ENCODE data around the gene ADAMTS19.
"Not testable (repeated sequence)": the region's sequence is repeated elsewhere in the genome, so short reads cannot be mapped to it uniquely, and the experiment has no call there.

ADAMTS19 gene

DNA sequence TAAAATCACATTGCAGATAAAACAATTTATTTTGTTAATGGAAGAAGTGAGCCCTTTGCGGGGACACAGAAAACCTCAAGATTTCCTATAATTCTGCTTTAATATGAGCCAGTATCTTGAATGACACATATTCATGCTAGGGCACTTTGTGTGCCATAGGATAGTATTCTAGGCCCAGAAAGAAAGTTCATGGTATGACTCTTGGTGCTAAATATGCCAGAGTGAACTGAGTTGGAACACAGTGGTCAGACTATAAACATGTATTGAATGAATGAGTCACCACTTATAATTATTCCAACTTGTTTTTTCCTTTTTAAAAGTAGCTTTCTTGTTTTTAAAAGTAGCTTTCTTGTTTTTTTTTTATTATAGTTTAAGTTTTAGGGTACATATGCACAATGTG, 46.0 kb downstream of the ADAMTS19 start:
- Mint-ChIP-seq H3K4me1 (ENCODE audit: low read depth) (no peaks in the 10 kb centered on the region), H3K9me3 (no peaks in the 10 kb centered on the region), H3K27me3 (no peaks in the 10 kb centered on the region), H3K36me3 (ENCODE audit: low read depth) (no peaks in the 10 kb centered on the region), H3K27ac (no peak overlapping the region), H3K4me3 (no peak overlapping the region)
- no peak for DNase-seq

DNA sequence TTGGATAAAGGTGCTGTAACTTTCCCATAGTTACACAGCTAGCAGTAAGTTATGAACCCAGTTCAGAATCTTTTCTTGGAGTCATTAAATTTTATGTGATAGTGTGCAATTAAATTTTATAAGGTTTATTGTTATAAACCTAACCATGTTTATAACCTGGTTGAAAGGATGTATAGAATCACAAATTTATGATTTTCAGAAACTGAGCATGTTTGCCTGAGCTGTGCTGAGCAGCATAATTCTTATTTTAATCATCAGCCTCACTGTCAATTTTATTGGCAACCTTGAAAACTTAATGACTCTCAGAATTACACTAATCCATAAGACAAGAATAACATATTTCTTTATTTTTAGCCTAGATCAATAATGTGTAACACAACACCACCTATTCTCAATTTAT, 46.9 kb downstream of the ADAMTS19 start:
- Mint-ChIP-seq H3K27ac (no peak overlapping the region), H3K4me3 (no peak overlapping the region), H3K4me1 (ENCODE audit: low read depth) (no peaks in the 10 kb centered on the region), H3K36me3 (ENCODE audit: low read depth) (no peaks in the 10 kb centered on the region), H3K9me3 (no peaks in the 10 kb centered on the region), H3K27me3 (no peaks in the 10 kb centered on the region)
- DNase-seq, result no peak

DNA sequence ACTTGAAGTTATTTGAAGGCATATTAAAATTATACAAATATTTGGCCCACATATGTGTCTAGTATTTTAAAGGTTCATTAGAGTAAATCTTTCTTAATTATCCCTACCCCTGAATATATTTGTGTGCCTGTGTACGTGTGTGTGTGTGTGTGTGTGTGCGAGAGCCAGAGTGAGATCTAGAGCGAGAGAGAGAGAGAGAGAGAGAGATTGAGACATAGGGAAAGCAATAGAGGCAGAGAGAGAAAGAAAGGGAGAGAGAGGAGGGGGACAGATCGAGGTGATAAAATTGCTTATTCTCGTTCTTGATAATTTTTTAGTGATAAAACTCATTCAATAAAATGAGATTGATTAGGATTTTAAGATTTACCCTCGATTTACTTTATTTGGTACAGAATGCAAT, 47.4 kb downstream of the ADAMTS19 start:
- Mint-ChIP-seq H3K27me3 (no peaks in the 10 kb centered on the region), H3K4me1 (ENCODE audit: low read depth) (no peaks in the 10 kb centered on the region), H3K36me3 (ENCODE audit: low read depth) (no peaks in the 10 kb centered on the region), H3K27ac (no peak overlapping the region), H3K4me3 (no peak overlapping the region), H3K9me3 (no peaks in the 10 kb centered on the region)
- no peak for DNase-seq

DNA sequence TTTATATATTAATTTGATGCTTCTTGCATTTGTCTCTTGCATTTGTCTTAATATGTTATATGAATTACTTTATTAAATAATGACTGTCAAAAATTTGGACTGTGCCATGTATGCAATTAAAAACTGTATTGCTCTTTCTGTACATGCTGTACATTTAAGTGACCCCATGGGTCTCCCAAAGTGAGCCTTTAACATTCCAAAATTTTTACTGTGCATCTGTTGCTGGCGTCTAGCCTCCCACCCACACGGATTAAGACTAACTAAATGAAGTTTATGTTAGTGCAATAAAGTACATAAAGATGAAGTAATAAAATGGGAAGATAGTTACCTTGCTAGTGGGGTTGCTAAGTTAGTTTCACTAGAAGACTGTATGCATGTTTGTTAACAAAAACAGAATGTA, 48.5 kb downstream of the ADAMTS19 start:
- Mint-ChIP-seq H3K27me3 (no peaks in the 10 kb centered on the region), H3K4me1 (ENCODE audit: low read depth) (no peaks in the 10 kb centered on the region), H3K9me3 (no peaks in the 10 kb centered on the region), H3K4me3 (no peak overlapping the region), H3K27ac (no peak overlapping the region), H3K36me3 (ENCODE audit: low read depth) (no peaks in the 10 kb centered on the region)
- no peak for DNase-seq

DNA sequence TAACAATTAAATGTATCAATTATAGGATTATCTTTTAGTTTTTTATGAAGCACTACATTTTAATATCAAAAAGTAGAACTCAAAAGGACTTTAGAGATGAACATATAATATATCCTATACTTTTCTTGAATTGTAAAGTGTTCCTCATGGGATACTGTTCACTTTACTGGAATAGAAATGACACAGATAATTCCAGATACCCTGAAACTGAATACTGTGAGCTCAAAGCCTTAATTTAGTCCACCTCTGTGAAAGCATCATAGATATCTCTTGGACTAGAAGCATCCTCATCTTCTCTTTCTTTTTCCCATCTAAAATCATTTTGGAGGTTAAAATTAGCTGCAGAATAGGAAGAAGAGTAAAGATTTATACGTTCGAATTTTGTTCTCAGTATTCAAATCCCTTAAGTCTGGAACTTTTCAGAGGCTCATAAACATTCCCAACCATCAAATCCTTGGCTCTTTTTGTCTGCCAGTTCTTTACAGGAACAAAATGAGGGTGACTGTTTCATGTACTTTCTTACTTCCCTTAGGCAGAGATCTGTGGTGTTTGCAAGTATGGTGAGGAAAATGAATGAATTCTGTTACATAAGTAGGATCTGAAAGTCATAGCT, 49.4 kb downstream of the ADAMTS19 start:
- no peak overlapping the region for H3K27ac Mint-ChIP-seq
- no peaks in the 10 kb centered on the region for H3K4me1 Mint-ChIP-seq (ENCODE audit: low read depth)

DNA sequence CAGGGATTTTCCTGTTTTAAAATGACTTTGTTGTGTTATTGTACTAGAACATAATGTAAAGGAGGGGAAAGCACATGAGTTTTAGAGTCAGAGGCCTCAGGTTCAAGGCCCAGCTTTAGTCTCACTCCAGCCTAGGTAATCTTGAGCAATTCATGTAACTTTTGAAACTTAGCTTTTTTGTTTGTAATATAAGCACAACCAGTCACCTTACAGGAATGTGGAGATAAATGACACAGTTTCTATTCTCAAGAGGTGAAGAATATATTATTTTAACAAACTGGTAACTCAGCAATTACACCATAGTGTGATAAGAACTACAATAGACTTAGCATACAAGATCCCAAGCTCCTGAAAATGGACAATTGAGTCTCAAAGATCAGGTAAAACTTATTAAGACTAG, 51.2 kb downstream of the ADAMTS19 start:
- DNase-seq, result no peak
- no peaks in the 10 kb centered on the region for H3K4me1 Mint-ChIP-seq (ENCODE audit: low read depth)

More for the DNA sequence above, 49.4 kb downstream of the ADAMTS19 start:
- no peaks in the 10 kb centered on the region for H3K9me3 Mint-ChIP-seq
- no peaks in the 10 kb centered on the region for H3K36me3 Mint-ChIP-seq (ENCODE audit: low read depth)
- no peak overlapping the region for H3K4me3 Mint-ChIP-seq
- DNase-seq, result no peak
- no peaks in the 10 kb centered on the region for H3K27me3 Mint-ChIP-seq

DNA sequence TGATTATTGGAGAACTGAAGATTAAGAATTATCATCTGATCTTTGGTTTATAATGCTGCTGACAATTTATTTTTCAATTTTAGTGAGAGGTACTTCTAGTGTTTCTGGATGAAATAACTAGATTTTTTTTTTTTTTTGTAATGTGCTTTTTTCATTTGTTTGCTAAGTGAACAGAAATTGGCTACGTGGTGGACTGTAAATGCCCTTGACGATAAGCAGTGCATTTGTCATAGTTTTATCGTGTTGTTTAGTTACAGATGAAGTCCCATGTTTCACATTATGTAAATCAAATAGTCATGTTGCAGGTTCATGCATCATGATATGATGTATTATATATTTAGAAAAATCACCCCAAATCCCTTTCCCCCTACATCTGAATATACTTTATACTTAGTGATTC, 81.0 kb downstream of the ADAMTS19 start:
- no peak for DNase-seq
- Mint-ChIP-seq H3K36me3 (ENCODE audit: low read depth) (no peaks in the 10 kb centered on the region), H3K27ac (no peak overlapping the region), H3K9me3 (peaks cover 2% of the 10 kb centered on the region), H3K4me1 (ENCODE audit: low read depth) (no peaks in the 10 kb centered on the region), H3K4me3 (no peak overlapping the region), H3K27me3 (no peaks in the 10 kb centered on the region)

More for the DNA sequence above, 51.2 kb downstream of the ADAMTS19 start:
- Mint-ChIP-seq H3K9me3 (peaks cover 4% of the 10 kb centered on the region), H3K4me3 (no peak overlapping the region), H3K36me3 (ENCODE audit: low read depth) (no peaks in the 10 kb centered on the region), H3K27ac (no peak overlapping the region), H3K27me3 (no peaks in the 10 kb centered on the region)

DNA sequence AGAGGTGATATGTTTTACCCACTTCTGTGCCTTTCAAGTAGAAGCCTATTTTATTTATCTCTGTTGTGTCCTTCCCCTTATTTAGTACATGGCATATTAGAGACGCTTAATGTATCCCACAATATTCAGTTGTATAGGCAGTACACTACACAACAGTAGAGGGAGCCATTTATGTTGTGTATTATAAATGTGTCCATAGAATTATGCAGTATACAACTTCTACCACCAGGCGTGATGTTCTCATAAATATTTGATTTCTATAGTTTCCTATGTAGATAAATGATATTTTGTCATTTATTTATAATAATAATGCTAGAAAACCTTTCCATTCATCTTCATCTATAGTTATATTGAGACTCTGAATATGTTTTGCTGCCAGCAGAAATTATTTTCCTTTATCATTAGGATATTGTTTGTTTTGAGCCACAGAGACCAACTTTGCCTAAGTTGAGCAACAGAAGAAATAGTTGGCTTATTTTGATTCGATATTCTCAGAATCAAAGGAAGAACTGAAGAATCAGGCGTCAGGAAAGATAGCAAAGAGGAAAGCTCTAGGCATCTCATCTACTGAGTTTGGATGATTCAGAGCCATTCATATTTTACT, 81.7 kb downstream of the ADAMTS19 start:
- Mint-ChIP-seq H3K27me3 (no peaks in the 10 kb centered on the region), H3K4me3 (no peak overlapping the region), H3K4me1 (ENCODE audit: low read depth) (no peaks in the 10 kb centered on the region), H3K36me3 (ENCODE audit: low read depth) (no peaks in the 10 kb centered on the region), H3K27ac (no peak overlapping the region), H3K9me3 (peaks cover 2% of the 10 kb centered on the region)
- DNase-seq, result no peak

DNA sequence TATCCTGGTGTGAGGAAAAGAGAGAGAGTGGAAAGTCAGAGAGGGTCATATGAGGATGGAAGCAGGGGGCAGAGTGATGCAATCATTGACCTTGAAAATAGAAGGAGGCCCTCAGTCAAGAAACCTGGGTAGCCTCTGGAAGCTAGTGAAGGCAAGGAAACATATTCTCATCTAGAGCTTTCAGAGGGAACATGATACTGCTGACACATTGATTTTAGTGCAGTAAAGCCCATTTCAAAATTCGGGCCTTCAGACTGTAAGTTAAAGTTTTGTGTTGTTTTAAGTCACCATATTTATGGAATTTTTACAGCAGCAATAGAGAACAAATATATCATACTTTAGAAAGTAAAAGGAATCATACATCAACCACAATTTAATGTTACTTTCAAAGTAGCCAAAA, 87.0 kb downstream of the ADAMTS19 start:
- Mint-ChIP-seq H3K27ac (no peak overlapping the region), H3K4me3 (no peak overlapping the region), H3K4me1 (ENCODE audit: low read depth) (no peaks in the 10 kb centered on the region), H3K27me3 (no peaks in the 10 kb centered on the region), H3K9me3 (peaks cover 5% of the 10 kb centered on the region), H3K36me3 (ENCODE audit: low read depth) (no peaks in the 10 kb centered on the region)
- no peak for DNase-seq

DNA sequence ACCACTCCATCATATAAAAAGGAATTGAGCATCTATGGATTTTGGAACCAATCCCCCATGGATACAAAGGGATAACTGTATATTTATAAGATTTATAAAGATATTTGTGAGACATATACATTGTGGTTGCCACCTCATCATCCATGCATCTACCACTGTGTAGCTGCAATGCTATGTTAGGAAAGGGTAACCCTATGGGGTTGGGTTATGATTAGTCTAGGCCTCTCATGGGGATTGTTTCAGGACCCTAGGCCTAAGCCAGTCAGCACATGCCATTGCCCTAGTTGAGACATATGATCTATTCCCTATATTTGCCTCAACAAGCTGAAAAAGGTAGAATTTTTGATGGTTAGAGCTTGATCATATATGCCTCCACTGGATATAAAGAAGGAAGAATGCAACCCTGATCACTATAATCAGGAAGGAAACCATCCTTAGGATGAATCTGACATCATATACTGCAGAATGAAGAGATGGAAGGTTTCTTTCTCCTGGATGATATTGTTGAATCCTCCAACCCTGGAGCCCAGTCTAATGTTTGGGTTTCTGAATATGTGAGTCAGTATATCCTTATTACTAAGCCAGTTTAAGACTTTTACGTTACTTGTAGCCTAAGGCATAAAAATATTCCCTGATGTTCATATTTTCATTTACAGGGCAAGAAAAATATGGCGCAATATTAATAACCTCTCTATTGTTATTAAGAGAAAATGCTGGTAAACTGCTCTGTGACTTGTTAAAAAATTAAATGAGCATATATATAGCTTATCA, 94.2 kb downstream of the ADAMTS19 start:
- Mint-ChIP-seq H3K4me1 (ENCODE audit: low read depth) (no peaks in the 10 kb centered on the region), H3K9me3 (no peaks in the 10 kb centered on the region), H3K27ac (no peak overlapping the region), H3K36me3 (ENCODE audit: low read depth) (no peaks in the 10 kb centered on the region), H3K27me3 (no peaks in the 10 kb centered on the region), H3K4me3 (no peak overlapping the region)
- DNase-seq, result no peak

DNA sequence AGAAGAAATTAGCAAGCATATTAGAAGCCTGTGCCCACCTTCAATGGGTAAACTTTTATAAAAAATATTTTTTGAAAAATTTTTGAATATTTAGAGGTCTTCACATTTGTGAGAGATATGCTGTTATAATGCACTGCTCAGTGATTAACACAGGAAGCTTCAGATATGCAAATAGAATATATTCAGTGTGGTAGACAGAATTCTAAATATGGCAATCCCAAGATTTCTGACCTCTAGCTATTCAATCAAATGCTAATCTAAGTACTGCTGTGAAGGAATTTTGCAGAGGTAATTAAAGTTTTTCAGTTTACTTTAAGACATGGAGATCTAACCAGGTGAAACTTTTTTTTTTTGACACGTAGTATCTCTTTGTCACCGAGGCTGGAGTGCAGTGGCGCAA, 103.5 kb downstream of the ADAMTS19 start:
- Mint-ChIP-seq H3K27ac (no peak overlapping the region), H3K27me3 (no peaks in the 10 kb centered on the region), H3K9me3 (no peaks in the 10 kb centered on the region), H3K36me3 (ENCODE audit: low read depth) (no peaks in the 10 kb centered on the region), H3K4me1 (ENCODE audit: low read depth) (no peaks in the 10 kb centered on the region), H3K4me3 (no peak overlapping the region)
- DNase-seq, result no peak

DNA sequence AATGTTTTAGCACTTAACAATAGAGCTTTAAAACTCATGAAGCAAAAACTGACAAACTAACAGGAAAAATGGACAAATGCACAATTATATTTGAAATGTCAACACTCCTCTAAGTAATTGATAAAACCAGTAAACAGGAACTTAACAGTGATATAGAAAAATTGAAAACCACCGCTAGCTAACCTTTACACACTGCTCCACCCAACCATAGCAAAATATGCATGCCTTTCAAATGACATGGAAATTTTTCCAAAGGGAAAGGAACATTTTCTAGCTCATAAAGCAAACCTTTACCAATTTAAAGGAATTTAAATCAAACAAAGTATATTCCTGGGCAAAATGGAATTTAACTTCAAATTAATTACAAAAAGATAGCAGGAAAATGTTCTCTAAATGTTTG, 109.2 kb downstream of the ADAMTS19 start:
- DNase-seq, result no peak
- Mint-ChIP-seq H3K9me3 (no peaks in the 10 kb centered on the region), H3K27ac (no peak overlapping the region), H3K27me3 (no peaks in the 10 kb centered on the region), H3K4me1 (ENCODE audit: low read depth) (no peaks in the 10 kb centered on the region), H3K36me3 (ENCODE audit: low read depth) (no peaks in the 10 kb centered on the region), H3K4me3 (no peak overlapping the region)

DNA sequence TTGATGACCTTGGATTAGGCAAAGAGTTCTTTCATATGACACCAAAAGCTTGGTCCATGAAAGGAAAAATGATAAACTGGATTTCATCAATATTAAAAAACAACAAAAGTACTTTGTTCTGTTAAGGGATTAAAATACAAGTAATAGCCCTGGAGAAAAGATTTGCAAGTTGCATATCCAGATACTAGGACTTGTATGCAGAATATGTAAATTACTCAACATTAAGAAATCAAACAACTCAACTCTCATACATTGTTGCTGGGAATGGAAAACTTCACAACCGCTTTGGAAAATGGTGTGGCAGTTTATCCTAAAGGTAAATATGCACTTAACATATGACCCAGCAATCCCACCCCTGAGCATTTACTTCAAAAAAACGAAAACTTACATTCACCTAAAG, 112.0 kb downstream of the ADAMTS19 start:
- H3K9me3 Mint-ChIP-seq, result no peaks in the 10 kb centered on the region
- no peaks in the 10 kb centered on the region for H3K36me3 Mint-ChIP-seq (ENCODE audit: low read depth)
- no peaks in the 10 kb centered on the region for H3K4me1 Mint-ChIP-seq (ENCODE audit: low read depth)
- DNase-seq, result no peak
- H3K4me3 Mint-ChIP-seq, result no peak overlapping the region
- no peaks in the 10 kb centered on the region for H3K27me3 Mint-ChIP-seq
- no peak overlapping the region for H3K27ac Mint-ChIP-seq

DNA sequence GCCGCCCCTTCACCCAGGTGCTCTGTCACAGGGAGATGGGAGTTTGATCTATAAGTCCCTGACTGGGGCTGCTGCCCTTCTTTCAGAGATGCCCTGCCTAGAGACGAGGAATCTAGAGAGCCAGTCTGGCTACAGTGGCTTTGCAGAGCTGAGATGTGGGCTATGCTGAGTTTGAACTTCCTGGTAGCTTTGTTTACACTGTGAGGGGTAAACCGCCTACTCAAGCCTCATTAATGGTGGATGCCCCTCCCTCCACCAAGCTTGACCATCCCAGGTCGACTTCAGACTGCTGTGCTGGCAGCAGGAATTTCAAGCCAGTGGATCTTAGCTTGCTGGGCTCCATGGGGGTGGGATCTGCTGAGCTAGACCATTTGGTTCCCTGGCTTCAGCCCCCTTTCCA, 124.4 kb downstream of the ADAMTS19 start:
- DNase-seq; H3K27me3 Mint-ChIP-seq; H3K9me3 Mint-ChIP-seq; H3K27ac Mint-ChIP-seq; H3K4me3 Mint-ChIP-seq; H3K36me3 Mint-ChIP-seq (ENCODE audit: low read depth); H3K4me1 Mint-ChIP-seq (ENCODE audit: low read depth): not testable (repeated sequence)

DNA sequence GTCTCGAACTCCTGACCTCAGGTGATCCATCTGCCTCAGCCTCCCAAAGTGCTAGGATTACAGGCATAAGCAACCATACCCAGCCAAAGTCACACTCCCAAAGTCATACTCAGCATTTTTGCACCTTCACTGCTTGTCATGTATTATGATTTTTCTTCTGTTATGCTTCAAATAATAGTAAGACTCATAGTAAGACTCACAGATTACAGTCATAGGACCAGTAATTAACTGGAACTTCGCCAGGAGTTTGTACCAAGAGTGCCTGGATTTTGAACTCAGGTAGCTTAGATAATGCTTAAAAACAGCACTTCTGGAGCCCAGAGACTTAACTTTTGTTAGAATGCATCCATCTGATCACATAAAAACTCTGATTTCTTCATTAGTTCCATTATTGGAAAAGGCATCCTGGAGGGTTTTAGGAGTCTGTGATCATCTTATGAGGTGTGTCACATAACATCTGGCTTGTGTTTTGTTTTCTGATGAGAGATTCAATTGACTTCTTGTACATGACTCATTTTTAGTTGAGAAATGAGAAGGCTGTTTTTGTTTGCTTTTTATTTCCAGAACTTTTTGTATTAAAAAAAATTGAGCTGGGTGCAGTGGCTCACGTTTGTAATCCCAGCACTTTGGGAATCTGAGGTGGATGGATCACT, 131.5 kb downstream of the ADAMTS19 start:
- no peak overlapping the region for H3K27ac Mint-ChIP-seq

More for the DNA sequence above, 131.5 kb downstream of the ADAMTS19 start:
- Mint-ChIP-seq H3K27me3 (no peaks in the 10 kb centered on the region), H3K9me3 (no peaks in the 10 kb centered on the region), H3K36me3 (ENCODE audit: low read depth) (no peaks in the 10 kb centered on the region), H3K4me1 (ENCODE audit: low read depth) (no peaks in the 10 kb centered on the region), H3K4me3 (no peak overlapping the region)
- no peak for DNase-seq
